OCI-LY3 (cell line): ENCODE data around the gene AK9.

Source experiments
- CTCF ChIP-seq: fragments of 200-600, 300-600 bp; sonication (generic); IDR thresholded peaks from 2 replicates; pipeline ENCODE4 v1.5.1; 2014; ENCODE audit warnings: antibody characterized with exemption, low read length, low read depth
- EZH2phosphoT487 ChIP-seq: fragments of 200-600 bp; shearing (Covaris generic); IDR thresholded peaks from 2 replicates; pipeline ENCODE4 v1.6.1; 2018; ENCODE audit warnings: antibody characterized with exemption, mixed run types, low read depth

- TF ChIP-seq CTCF (no peak), EZH2phosphoT487 (no peak)
These were observed 67.7 kb downstream of the AK9 start for GRCh38 chr6:109623288-109623687.
